ENCODE data around the gene C6orf58. TPM values are rescaled to one million over a fixed set of nuclear protein-coding genes. Genes with fewer than 3 reads are reported as not detected.

Gene C6orf58
- total RNA-seq, 1 experiment from 2014 or later: 0.20 TPM

GRCh38 chr6:127566651-127567050 lies 10.3 kb upstream of the C6orf58 start:
- no peak for TF ChIP-seq SP1 (IDR thresholded peaks at IDR 0.05; ENCODE audit: low read depth)
- no peak for TF ChIP-seq TCF7L2 (IDR thresholded peaks at IDR 0.05; ENCODE audit: borderline replicate concordance, extremely low read depth, insufficient read depth, insufficient read length)
- no peak for TF ChIP-seq FOSL1 (IDR thresholded peaks at IDR 0.05; ENCODE audit: low read depth)
- TF ChIP-seq MAX (IDR thresholded peaks at IDR 0.05): no peak
- intact Hi-C loops (cut with micrococcal nuclease): no loop called here
- Histone ChIP-seq H3K4me2 (ENCODE audit: low read length) (no peak overlapping the region), H4K20me1 (ENCODE audit: insufficient read depth) (no peaks in the 10 kb centered on the region), H3K27ac (ENCODE audit: low read depth, low read length) (no peak overlapping the region), H3K27me3 (ENCODE audit: insufficient read depth, low read length) (no peaks in the 10 kb centered on the region), H3K4me1 (ENCODE audit: control insufficient read depth in 1 of 2, insufficient read depth in 2 of 2, low read length in 2 of 2) (peaks cover under 1 to 4% of the 10 kb centered on the region in 2 experiments; a peak in 2 of 4 replicates), H3K9ac (ENCODE audit: low read length) (no peak overlapping the region), H3K36me3 (ENCODE audit: control insufficient read depth in 1 of 2, insufficient read depth in 2 of 2, low read length in 2 of 2) (no peaks in the 10 kb centered on the region), H3K9me3 (ENCODE audit: control insufficient read depth in 1 of 2, insufficient read depth in 1 of 2, low read depth in 1 of 2, low read length in 2 of 2) (no peaks in the 10 kb centered on the region), H2AFZ (ENCODE audit: low read depth, low read length, poor library complexity, severe bottlenecking) (no peak overlapping the region), H3K4me3 (replicated peaks in 1 of 2; ENCODE audit: low read depth in 1 of 2, low read length in 2 of 2) (no peak overlapping the region), H3K9me2 (ENCODE audit: insufficient read depth) (no peaks in the 10 kb centered on the region), H3K79me2 (ENCODE audit: insufficient read depth, low read length) (no peaks in the 10 kb centered on the region)
- BruUV-seq (replicated peaks): no TSS peak
- ChIA-PET POLR2A (no interaction called here), RAD21 (ENCODE audit: low non-redundant PET in 1 of 2, low total read pairs in 2 of 2, uncharacterized antibody in 2 of 2, unreplicated experiment in 2 of 2) (no interaction called here), CTCF (no interaction called here)
- no peak for ATAC-seq
- DNase-seq (ENCODE audit: low read depth, low spot score): no peak

GRCh38 chr6:127567476-127567875 lies 9.5 kb upstream of the C6orf58 start:
- Histone ChIP-seq H2AFZ (ENCODE audit: low read depth, low read length, poor library complexity, severe bottlenecking) (no peak overlapping the region), H3K36me3 (ENCODE audit: control insufficient read depth in 1 of 2, insufficient read depth in 2 of 2, low read length in 2 of 2) (no peaks in the 10 kb centered on the region), H3K9ac (ENCODE audit: low read length) (no peak overlapping the region), H3K9me3 (ENCODE audit: control insufficient read depth in 1 of 2, insufficient read depth in 1 of 2, low read depth in 1 of 2, low read length in 2 of 2) (no peaks in the 10 kb centered on the region), H3K27me3 (ENCODE audit: insufficient read depth, low read length) (no peaks in the 10 kb centered on the region), H4K20me1 (ENCODE audit: insufficient read depth) (no peaks in the 10 kb centered on the region), H3K4me1 (ENCODE audit: control insufficient read depth in 1 of 2, insufficient read depth in 2 of 2, low read length in 2 of 2) (no peaks in the 10 kb centered on the region), H3K9me2 (ENCODE audit: insufficient read depth) (no peaks in the 10 kb centered on the region), H3K27ac (ENCODE audit: low read depth, low read length) (no peak overlapping the region), H3K79me2 (ENCODE audit: insufficient read depth, low read length) (no peaks in the 10 kb centered on the region), H3K4me2 (ENCODE audit: low read length) (no peak overlapping the region), H3K4me3 (replicated peaks in 1 of 2; ENCODE audit: low read depth in 1 of 2, low read length in 2 of 2) (no peak overlapping the region)
- ChIA-PET CTCF (no interaction called here), RAD21 (ENCODE audit: low non-redundant PET in 1 of 2, low total read pairs in 2 of 2, uncharacterized antibody in 2 of 2, unreplicated experiment in 2 of 2) (no interaction called here), POLR2A (no interaction called here)
- TF ChIP-seq CBX3 (IDR thresholded peaks at IDR 0.05; ENCODE audit: low read depth) (no peak), SRF (IDR thresholded peaks at IDR 0.05; ENCODE audit: low read depth) (peak; percentile 33; the same call in 1 of the 2 replicates)
- DNase-seq (ENCODE audit: low read depth, low spot score): no peak
- ATAC-seq: no peak
- no TSS peak for BruUV-seq (replicated peaks)
- intact Hi-C loops (cut with micrococcal nuclease): no loop called here

All from HCT116 (cell line).